ENCODE data around the gene TP53. TPM values are rescaled to one million over a fixed set of nuclear protein-coding genes. Genes with fewer than 3 reads are reported as not detected.

Gene TP53
- polyA plus RNA-seq, 1 donor (not counting 4 experiments of a cell fraction or from before 2014, with no cell fraction given), result 22.0 TPM

DNA sequence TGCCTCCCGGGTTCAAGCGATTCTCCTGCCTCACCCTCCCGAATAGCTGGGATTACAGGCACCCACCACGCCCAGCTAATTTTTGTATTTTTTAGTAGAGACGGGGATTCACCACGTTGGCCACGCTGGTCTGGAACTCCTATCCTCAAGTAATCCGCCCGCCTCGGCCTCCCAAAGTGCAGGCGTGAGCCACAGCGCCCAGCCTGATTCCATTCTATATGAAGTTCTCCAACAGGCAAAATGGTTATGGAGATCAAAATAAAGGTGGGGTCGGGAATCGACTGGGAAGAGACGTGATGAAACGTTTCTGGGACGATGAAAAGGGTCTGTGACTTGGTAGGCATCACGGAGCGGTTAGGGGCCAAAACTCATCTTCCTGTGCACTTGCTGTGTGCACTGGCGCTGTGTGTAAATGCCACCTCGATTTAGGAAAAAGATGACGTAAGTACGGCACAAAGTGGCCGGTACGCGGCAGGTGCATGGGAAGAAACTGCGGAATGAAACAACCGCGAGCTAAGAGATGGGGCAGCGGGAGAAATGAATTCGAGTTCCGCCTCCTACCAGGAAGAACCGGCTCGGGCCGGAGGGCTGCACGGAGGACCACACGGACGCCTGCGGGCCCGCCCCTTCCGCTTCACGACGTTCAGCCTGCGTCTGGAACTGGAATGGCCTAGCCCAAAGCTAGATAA is 1.6 kb downstream of the TP53 start:
- Histone ChIP-seq H3K4me1 (ENCODE audit: control insufficient read depth, extremely low read depth, insufficient read depth, low read length) (peaks cover 18% of the 10 kb centered on the region), H3K9me3 (ENCODE audit: control insufficient read depth, low read depth, low read length) (no peaks in the 10 kb centered on the region), H3K4me3 (ENCODE audit: control insufficient read depth in 2 of 3, extremely low read depth in 1 of 3, insufficient read depth in 2 of 3, low read depth in 1 of 3, low read length in 3 of 3) (peak overlapping the region; percentile 73 to 100 (median 98)), H3K9me1 (ENCODE audit: control insufficient read depth, extremely low read depth, insufficient read depth, low read length) (peaks cover 2% of the 10 kb centered on the region), H3K4me2 (ENCODE audit: control insufficient read depth, extremely low read depth, insufficient read depth, low read depth, low read length) (peak overlapping the region; percentile 99), H3K79me2 (ENCODE audit: control insufficient read depth, insufficient read depth, low read length) (peaks cover 54% of the 10 kb centered on the region), H2AFZ (ENCODE audit: control insufficient read depth, low read length) (peak overlapping the region; percentile 92), H4K20me1 (ENCODE audit: control insufficient read depth, extremely low read depth, insufficient read depth, low read length) (no peaks in the 10 kb centered on the region), H3K36me3 (ENCODE audit: control insufficient read depth in 2 of 2, extremely low read depth in 1 of 2, insufficient read depth in 2 of 2, low read length in 2 of 2) (peaks cover 5 to 7% of the 10 kb centered on the region in 2 experiments), H3K27ac (ENCODE audit: control insufficient read depth, insufficient read depth, low read length) (peak overlapping the region; percentile 97), H3K27me3 (ENCODE audit: control insufficient read depth, extremely low read depth, insufficient read depth, low read length) (no peaks in the 10 kb centered on the region), H3K9ac (ENCODE audit: control insufficient read depth, extremely low read depth, insufficient read depth, low read length) (peak overlapping the region; percentile 100)
- peak; percentile 65 for DNase-seq (ENCODE audit: low read depth, low spot score)
- dilution Hi-C loops (cut with MboI; ENCODE audit: extremely low pct_ligation_motif_present, low sequenced_read_pairs), result no loop called here
- TF ChIP-seq EZH2 (IDR thresholded peaks at IDR 0.05; ENCODE audit: low read length), result no peak
- TF ChIP-seq, protein P1, sequence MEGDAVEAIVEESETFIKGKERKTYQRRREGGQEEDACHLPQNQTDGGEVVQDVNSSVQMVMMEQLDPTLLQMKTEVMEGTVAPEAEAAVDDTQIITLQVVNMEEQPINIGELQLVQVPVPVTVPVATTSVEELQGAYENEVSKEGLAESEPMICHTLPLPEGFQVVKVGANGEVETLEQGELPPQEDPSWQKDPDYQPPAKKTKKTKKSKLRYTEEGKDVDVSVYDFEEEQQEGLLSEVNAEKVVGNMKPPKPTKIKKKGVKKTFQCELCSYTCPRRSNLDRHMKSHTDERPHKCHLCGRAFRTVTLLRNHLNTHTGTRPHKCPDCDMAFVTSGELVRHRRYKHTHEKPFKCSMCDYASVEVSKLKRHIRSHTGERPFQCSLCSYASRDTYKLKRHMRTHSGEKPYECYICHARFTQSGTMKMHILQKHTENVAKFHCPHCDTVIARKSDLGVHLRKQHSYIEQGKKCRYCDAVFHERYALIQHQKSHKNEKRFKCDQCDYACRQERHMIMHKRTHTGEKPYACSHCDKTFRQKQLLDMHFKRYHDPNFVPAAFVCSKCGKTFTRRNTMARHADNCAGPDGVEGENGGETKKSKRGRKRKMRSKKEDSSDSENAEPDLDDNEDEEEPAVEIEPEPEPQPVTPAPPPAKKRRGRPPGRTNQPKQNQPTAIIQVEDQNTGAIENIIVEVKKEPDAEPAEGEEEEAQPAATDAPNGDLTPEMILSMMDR (optimal IDR thresholded peaks at IDR 0.05 in 1 of 3, IDR thresholded peaks at IDR 0.05 in 1 of 3, conservative IDR thresholded peaks at IDR 0.05 in 1 of 3; ENCODE audit: extremely low read depth in 1 of 3, insufficient read depth in 2 of 3, low read length in 3 of 3), result no peak
- FAIRE-seq, result peak; percentile 43

GRCh38 chr17:7684851-7685532 is 2.3 kb downstream of the TP53 start:
- H3K9ac ChIP-seq (ENCODE audit: control insufficient read depth, extremely low read depth, insufficient read depth, low read length), result peak overlapping the region; percentile 100
- peaks cover 0 to under 1% of the 10 kb centered on the region in 2 experiments for H3K36me3 ChIP-seq (ENCODE audit: control insufficient read depth in 2 of 2, extremely low read depth in 1 of 2, insufficient read depth in 2 of 2, low read length in 2 of 2)
- peaks cover 2% of the 10 kb centered on the region for H3K9me1 ChIP-seq (ENCODE audit: control insufficient read depth, extremely low read depth, insufficient read depth, low read length)
- peak overlapping the region; percentile 99 for H3K4me2 ChIP-seq (ENCODE audit: control insufficient read depth, extremely low read depth, insufficient read depth, low read depth, low read length)
- no peaks in the 10 kb centered on the region for H3K9me3 ChIP-seq (ENCODE audit: control insufficient read depth, low read depth, low read length)
- H3K79me2 ChIP-seq (ENCODE audit: control insufficient read depth, insufficient read depth, low read length), result peaks cover 54% of the 10 kb centered on the region
- DNase-seq (ENCODE audit: low read depth, low spot score), result no peak
- FAIRE-seq, result no peak
- no peaks in the 10 kb centered on the region for H3K27me3 ChIP-seq (ENCODE audit: control insufficient read depth, extremely low read depth, insufficient read depth, low read length)
- TF ChIP-seq, protein P1 (optimal IDR thresholded peaks at IDR 0.05 in 1 of 3, IDR thresholded peaks at IDR 0.05 in 1 of 3, conservative IDR thresholded peaks at IDR 0.05 in 1 of 3; ENCODE audit: extremely low read depth in 1 of 3, insufficient read depth in 2 of 3, low read length in 3 of 3), result no peak
- no peak for TF ChIP-seq EZH2 (IDR thresholded peaks at IDR 0.05; ENCODE audit: low read length)
- H4K20me1 ChIP-seq (ENCODE audit: control insufficient read depth, extremely low read depth, insufficient read depth, low read length), result no peaks in the 10 kb centered on the region
- H3K4me3 ChIP-seq (ENCODE audit: control insufficient read depth in 2 of 3, extremely low read depth in 1 of 3, insufficient read depth in 2 of 3, low read depth in 1 of 3, low read length in 3 of 3), result peak overlapping the region; percentile 73 to 100 (median 98)
- dilution Hi-C loops (cut with MboI; ENCODE audit: extremely low pct_ligation_motif_present, low sequenced_read_pairs), result no loop called here
- H3K4me1 ChIP-seq (ENCODE audit: control insufficient read depth, extremely low read depth, insufficient read depth, low read length), result peaks cover 18% of the 10 kb centered on the region
- H2AFZ ChIP-seq (ENCODE audit: control insufficient read depth, low read length), result peak overlapping the region; percentile 33
- H3K27ac ChIP-seq (ENCODE audit: control insufficient read depth, insufficient read depth, low read length), result peak overlapping the region; percentile 97
